GM19468 (cell line): ENCODE data around the gene CDH12.
"Not testable (repeated sequence)": the region's sequence is repeated elsewhere in the genome, so short reads cannot be mapped to it uniquely, and the experiment has no call there.

ENCODE experiments used
- ATAC-seq: cut with Tn5 transposase; IDR thresholded peaks from one replicate; pipeline ENCODE4 v1.9.1; 2021; ENCODE audit warnings: mild to moderate bottlenecking, moderate library complexity, moderate number of reproducible peaks; ENCODE audit not compliant: unreplicated experiment; ENCODE audit errors: extremely low read depth

CDH12 gene

DNA sequence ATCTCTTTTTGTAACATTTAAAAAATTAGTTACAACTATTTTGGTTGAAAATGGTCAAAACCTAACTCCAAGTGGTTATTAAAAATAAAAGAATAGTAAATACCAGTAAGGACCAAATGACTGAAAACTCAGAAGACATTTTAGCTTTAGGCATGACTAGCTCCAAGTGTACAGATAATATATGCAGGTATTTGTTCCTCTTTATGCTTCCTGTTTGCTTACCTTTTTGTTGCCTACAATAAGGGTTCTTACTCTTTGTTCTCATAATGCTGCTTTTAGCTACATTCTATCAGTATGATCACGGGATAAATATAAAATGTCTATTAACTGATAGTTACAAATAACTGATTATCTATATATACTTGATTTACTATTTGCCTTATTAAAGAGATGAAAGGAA is 259.6 kb downstream of the CDH12 start:
- no peak for ATAC-seq

DNA sequence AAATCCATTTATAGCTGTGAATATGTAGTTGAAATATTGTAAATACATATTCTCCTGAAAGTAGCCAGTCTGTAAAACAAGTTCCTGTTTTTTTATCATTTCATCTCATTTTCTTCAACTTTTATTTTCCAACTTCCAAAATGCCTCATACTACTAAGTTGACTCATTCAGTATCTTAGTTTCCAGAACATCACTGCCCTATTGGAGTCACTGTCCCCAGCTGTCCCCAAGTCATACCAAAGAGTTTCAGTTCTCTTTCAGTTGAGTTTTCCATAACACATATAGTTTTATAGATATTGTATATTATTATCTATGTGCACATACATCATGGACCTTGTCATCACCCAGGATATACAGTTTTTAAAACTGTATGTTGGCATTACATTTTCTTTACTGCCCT is 261.7 kb downstream of the CDH12 start:
- no peak for ATAC-seq

- no peak for ATAC-seq
These were observed 262.4 kb downstream of the CDH12 start for GRCh38 chr5:22590677-22591268.

DNA sequence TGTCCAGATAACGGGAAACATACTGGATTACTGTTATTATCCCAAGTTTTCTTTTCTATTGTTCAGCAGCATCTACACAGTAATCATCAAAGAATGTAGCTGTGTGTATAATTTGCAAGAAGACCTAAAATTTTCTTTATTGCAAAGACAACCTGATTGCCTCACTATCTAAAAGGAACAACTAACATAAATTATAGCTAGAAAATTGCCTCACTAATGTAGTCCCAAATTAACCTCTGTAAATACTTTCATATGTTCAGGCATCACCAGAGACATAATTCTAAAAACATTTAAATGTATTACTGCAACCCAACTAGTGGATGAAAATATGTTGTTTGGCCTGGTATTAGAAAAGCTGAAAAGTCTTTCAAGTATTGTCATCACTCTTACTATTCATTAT is 275.4 kb downstream of the CDH12 start:
- no peak for ATAC-seq

DNA sequence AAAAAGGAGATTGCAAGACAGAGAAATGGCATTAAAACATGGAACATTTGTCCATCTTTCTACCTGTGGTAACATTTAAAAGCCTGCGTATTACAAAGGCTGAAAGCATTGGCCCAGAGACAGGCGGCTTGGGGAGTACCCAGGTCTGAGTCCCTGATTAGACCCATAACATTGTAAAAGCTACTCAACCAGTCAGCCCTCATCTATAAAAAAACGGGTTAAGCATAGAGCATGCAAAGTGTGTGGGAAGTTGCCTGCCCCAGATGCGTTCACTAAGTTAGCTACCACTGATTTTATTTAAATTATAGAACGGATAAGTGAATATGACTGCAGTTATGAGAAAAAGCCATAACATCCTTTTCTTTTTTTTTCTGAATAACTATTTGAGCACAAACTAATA is 276.1 kb downstream of the CDH12 start:
- ATAC-seq = no peak

- ATAC-seq = no peak
These were observed 280.2 kb downstream of the CDH12 start for GRCh38 chr5:22572941-22573340.

DNA sequence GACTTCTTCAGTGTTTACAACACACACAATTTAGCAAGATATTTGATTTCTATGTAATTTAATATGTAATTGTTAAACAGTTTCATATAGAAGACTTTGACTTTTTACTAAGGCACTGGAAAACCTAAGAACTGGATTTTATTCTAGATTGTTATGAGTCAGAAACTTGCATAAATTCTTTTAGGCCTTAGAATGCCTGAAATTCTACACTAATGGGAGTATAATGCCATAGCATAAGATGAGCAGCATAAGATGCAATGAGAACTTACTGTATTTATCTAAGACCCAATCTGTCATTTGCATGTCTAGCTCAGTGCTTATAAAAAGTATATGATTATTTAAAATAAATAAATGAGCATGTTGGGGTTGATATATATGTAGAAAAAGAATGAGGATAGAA is 285.2 kb downstream of the CDH12 start:
- ATAC-seq = no peak

- no peak for ATAC-seq
These were observed 293.0 kb downstream of the CDH12 start for GRCh38 chr5:22560147-22560546.

DNA sequence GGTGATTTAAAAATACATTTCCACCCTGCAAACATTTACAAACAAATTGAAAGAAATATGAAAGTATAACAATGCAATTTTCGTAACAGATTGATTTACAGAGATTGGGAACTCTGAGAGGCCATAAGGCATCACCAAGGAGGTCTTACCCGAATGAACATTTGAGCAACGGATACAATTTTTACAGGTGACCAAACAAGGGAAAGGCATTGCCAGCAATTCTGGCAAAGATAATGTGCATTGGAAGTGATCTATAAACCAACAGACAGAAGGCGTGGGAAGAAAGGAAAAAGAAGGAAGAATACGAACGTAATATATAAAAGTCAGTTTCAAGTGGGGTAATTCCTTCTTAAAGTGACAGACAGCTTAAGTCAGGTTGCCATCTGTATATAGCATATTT is 295.9 kb downstream of the CDH12 start:
- no peak for ATAC-seq

DNA sequence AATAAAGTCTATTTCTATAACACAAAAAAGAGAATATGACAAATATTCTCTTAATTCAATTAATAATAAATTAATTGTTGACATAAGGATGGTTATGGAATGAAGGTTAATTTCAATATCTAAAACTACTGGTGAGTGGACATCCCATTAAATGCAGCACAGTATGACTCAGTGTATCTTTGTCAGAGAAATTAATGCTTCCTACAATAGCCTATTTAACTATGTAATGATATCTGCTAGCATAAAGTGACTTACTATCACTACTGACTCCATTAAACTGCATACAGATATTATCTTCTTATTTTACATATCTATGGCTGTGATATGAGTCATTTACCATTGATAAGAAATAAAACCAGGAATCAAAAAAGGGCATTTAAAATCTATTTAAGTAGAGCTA is 298.7 kb downstream of the CDH12 start:
- ATAC-seq = no peak

DNA sequence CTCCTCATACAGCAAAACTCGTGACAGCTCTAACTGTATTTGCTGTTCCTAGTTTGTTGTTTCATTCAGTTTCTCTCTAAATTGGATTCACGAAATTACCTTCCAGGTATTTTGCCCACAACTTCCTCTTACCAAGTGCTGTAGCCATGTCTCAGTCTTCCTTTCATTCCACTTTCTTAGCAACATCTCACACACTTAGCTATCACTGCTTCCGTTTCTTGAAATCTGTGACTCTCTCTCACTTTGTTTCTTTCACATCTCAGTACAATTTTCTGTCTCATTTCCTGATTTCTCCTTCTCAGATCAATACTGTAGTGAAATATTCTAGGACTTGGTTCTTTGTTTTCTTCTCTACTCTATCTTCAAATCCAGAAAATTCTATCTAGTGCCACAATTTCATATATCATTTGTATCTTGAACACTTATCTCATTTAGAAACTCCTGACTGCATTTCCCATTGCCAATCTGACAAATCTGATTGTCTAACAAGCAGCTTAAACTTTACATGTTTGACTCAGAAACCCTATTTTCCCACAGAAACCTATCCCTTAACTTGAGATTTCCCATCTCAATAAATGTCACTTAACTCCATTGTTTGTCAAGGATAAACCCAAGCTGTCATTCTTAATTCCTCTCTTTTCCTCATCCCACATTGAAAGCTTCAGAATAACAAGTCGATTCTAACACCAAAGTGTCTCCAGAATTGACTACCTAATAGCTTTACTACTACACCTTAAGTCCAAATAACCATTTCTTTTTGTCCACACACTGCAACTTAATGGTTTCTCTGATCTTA is 303.1 kb downstream of the CDH12 start:
- no peak for ATAC-seq

GRCh38 chr5:22542340-22542739 is 310.8 kb downstream of the CDH12 start:
- no peak for ATAC-seq

DNA sequence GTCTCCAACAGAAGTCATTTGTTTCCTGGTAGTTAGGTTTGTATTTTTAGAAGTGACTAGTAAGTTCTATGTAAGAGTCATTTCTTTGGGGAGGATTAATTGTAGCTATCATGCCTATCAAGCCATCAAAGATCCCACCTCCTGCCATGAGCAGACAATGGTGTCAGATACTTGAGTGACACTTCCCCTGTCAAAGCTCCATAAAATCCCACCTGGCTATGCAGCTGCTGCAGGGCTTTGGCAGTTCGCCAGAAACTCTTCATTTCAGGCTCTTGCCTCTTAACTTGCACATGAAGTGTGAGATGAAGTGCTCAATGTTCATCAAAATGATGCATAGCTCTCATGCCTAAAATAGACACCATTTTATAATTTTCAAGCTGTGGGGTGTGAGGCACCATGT is 312.1 kb downstream of the CDH12 start:
- ATAC-seq = no peak

DNA sequence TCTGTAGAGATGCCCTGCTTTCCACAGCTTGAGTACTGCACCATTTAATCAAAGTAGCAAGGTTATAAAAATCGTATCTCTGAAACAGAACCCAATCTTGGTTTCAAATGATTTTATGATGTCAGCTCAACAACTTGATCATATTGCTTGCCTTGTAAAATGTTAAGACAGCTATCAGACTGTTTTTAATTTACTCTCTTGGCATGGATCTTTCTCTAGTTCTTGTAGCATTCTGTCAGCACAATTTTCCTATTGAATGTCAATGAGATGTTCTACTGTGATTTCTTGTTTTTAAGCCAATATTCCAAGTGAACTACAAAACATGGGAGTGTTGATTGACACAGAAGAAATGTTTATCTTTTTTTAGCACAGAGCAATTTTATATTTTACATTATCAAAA is 313.4 kb downstream of the CDH12 start:
- no peak for ATAC-seq

GRCh38 chr5:22531986-22532385 is 321.2 kb downstream of the CDH12 start:
- ATAC-seq = no peak

DNA sequence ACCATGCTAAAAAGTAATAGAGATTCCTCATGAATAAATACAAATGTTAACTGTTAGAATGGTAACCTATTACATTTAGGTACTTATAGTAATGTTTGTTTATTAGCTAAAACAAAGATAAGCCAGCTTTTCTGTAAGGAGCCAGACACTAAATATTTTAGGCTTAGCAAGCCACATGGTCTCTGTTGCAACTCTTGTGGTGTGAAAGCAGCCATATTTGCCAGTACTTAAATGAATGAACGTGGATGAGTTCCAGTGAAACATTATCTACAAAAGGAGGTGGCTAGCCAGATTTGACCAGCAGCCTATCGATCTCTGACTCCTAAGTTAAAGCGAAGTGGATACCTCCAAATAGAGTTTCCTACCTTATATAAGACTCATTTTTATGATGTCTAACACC is 331.6 kb downstream of the CDH12 start:
- ATAC-seq = no peak

- not testable (repeated sequence) for ATAC-seq
These were observed 336.6 kb downstream of the CDH12 start for GRCh38 chr5:22516497-22516896.

DNA sequence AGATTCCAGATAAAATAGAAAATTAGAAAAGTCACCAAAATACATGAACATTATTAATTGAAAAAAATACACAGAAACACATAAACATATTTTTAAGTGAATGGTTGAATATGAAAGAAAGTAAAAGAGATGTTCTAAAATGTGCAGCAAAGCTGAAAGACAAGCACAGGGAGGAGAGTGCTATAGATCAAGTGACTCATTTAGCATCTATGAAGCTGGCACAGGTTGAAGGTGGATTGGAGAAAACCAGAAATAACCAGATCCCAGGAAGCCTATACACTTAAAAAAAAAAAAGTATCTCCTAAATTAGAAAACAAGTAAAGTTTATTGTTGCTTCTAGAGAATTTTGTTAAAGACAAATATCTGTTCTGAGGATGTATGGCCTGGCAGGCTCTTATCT is 338.9 kb downstream of the CDH12 start:
- ATAC-seq = no peak

GRCh38 chr5:22505891-22506290 is 347.3 kb downstream of the CDH12 start:
- no peak for ATAC-seq

DNA sequence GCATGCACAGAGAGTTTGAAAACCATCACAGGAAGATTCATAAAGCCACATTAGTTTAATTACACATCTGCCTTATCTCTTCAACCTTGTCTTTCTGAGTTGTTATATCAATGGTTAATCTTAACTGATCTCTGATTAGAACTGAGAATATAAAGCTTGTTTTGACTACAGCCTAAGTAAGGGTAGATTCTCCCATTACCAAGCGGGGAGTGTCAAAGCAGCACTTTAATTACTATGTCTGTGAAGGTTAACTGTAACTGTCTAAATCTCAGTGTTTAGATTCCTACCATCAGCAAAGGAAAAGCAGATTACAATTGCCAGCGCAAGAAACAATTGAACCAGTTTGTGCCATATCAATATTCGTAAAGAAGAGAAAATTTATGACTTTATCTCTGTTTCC is 348.7 kb downstream of the CDH12 start:
- no peak for ATAC-seq

DNA sequence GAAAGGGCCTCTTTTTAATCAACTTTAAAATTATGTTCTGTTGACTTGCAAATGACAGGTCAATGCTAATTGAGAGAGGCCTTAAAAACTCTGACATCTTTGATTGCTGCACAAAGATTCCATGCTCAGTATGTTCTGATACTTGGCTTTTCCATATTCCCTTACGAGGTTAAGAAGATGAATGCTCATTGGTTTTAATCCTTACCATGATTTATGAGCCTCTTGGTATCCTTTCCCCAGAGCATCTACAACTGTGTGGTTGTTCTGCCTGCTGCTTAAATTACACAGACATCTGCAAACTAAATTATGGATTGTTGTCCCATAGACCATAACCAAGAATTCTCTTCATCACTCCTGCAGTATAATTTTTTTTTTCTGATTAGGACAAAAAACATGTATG is 352.6 kb downstream of the CDH12 start:
- no peak for ATAC-seq

GRCh38 chr5:22496666-22497065 is 356.5 kb downstream of the CDH12 start:
- no peak for ATAC-seq
